Thoracic aorta (tissue), 2 donors: ENCODE data around the gene RPL32. TPM values are rescaled to one million over a fixed set of nuclear protein-coding genes. Genes with fewer than 3 reads are reported as not detected.

Experiments used
- ATAC-seq: fragments of 150-250 bp; one replicate; pipeline ENCODE4 v1.8.0; 2017; ENCODE audit warnings: low read depth; ENCODE audit not compliant: insufficient number of reproducible peaks, low FRiP score
- DNase-seq: peaks from one replicate; pipeline ENCODE4 v3.0.0-alpha.2; 2020; ENCODE audit warnings: low spot score
- H3K27ac ChIP-seq, 2 donors: fragments of 200-600 bp; sonication (generic); 1 replicate in 1 of 2; 2 replicates in 1 of 2; pipeline ENCODE4 v1.5.1; 2016; ENCODE audit warnings: mild to moderate bottlenecking in 2 of 2, moderate library complexity in 2 of 2
- H3K27me3 ChIP-seq: fragments of 200-600 bp; sonication (generic); replicated peaks from 2 replicates; pipeline ENCODE4 v1.6.0; 2016; ENCODE audit warnings: mild to moderate bottlenecking; ENCODE audit not compliant: insufficient read depth
- H3K36me3 ChIP-seq: fragments of 200-600 bp; sonication (generic); one replicate; pipeline ENCODE4 v1.5.1; 2016
- H3K4me1 ChIP-seq, 2 donors: fragments of 200-600 bp; sonication (generic); 1 replicate in 1 of 2; 2 replicates in 1 of 2; pipeline versions ENCODE4 v1.5.1 to v1.6.0; 2016; ENCODE audit warnings: low read depth in 2 of 2, mild to moderate bottlenecking in 1 of 2; ENCODE audit not compliant: control insufficient read depth in 1 of 2
- H3K4me3 ChIP-seq: fragments of 200-600 bp; sonication (generic); 2 replicates; pipeline ENCODE4 v1.5.1; 2016; ENCODE audit warnings: mild to moderate bottlenecking
- H3K9me3 ChIP-seq: fragments of 200-600 bp; sonication (generic); 2 replicates; pipeline ENCODE4 v1.5.1; 2016
- CTCF ChIP-seq: fragments of 200-600 bp; sonication (generic); IDR thresholded peaks from one replicate; pipeline ENCODE4 v1.5.1; 2019; ENCODE audit warnings: antibody characterized with exemption
- total RNA-seq, 2 donors: library from RNA; depleted of rRNA; stranded (reverse); fragments of >200 nt; gene quantifications; one replicate each; pipeline versions ENCODE4 v1.1.0 to v1.2.3, GENCODE V29; 2016

RPL32 gene
- total RNA-seq, 2 donors from 2014 or later, result 455 to 867 TPM

DNA sequence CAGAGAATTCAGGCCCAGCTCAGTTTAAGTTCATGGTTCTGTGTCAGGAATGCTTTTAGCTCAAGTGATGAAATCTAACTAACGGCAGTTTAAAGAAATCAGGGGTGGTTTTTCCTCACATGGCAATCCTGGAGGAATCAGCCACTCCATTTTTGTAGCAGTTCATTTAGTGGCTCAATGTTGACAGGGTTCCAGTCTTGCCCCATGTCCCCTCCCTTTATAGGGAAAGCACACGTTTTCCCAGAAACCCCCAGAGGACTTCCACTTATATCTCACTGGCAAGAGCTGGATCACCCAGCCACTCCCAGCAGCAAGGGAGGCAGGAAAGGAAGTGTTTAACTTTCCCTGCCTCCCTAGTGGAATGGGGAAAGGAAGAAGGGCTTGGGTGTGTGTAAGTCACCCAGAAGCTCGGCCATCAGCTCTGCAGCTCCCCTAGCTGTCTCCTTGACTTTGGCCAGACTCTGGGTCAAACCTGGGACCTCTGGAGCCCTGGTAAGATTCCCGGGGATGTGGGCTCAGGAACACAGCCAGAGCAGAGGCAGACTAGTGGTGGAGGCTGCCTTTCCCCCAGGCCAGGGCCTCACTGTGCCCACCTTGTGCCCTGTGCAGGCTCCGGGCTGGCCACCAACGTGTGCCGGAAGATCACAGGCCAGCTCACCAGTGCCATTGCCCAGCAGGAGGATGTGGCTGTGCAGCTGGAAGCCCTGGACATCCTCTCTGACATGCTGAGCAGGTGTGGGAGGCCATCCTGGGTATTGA is 33.6 kb downstream of the RPL32 start:
- DNase-seq, result no peak
- Histone ChIP-seq H3K4me3 (no peak overlapping the region), H3K9me3 (no peaks in the 10 kb centered on the region), H3K4me1 (peaks cover 0 to 16% of the 10 kb centered on the region in 2 donors), H3K27ac (no peak overlapping the region), H3K36me3 (peaks cover 28% of the 10 kb centered on the region), H3K27me3 (no peaks in the 10 kb centered on the region)
- no peak for TF ChIP-seq CTCF
- no peak for ATAC-seq

DNA sequence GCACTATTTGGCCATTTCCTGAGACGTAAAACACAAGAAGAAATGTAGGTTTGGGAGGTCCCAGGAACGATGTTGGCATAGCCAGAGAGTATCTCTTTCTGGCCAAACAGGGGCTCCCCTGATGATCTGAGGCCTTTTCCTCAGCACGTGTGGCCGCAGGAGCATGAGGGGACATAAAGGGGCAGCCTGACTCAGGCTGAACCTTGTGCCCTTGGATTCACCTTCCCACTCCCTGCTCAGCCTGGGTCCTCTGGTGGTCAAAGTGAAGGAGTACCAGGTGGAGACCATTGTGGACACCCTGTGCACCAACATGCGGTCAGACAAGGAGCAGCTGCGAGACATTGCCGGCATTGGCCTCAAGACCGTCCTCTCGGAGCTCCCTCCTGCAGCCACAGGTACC is 34.3 kb downstream of the RPL32 start:
- DNase-seq, result no peak
- no peak overlapping the region for H3K4me3 ChIP-seq
- no peak overlapping the region for H3K27ac ChIP-seq
- peaks cover 28% of the 10 kb centered on the region for H3K36me3 ChIP-seq
- no peak for ATAC-seq
- H3K27me3 ChIP-seq, result no peaks in the 10 kb centered on the region
- TF ChIP-seq CTCF, result no peak
- peaks cover 0 to 16% of the 10 kb centered on the region in 2 donors for H3K4me1 ChIP-seq
- H3K9me3 ChIP-seq, result no peaks in the 10 kb centered on the region

DNA sequence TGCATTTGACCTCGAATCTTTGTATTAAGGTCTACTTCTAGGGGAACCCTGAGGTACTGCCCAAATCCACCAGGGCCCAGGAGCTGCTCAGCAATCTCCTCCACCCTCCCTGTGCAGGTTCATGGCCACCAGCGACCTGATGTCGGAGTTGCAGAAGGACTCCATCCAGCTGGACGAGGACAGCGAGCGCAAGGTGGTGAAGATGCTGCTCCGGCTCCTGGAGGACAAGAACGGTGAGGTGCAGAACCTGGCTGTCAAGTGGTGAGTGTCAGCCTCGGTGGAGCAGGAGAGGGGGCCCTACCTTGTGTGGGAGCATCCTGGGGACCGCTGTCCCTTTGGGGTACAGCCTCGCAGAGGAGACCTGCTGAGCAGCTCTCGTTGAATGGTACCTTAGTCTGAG is 38.0 kb downstream of the RPL32 start:
- Histone ChIP-seq H3K27ac (no peak overlapping the region), H3K4me3 (no peak overlapping the region), H3K4me1 (peaks cover 0 to 16% of the 10 kb centered on the region in 2 donors), H3K9me3 (no peaks in the 10 kb centered on the region), H3K36me3 (peaks cover 28% of the 10 kb centered on the region), H3K27me3 (no peaks in the 10 kb centered on the region)
- DNase-seq (no peak), ATAC-seq (no peak)
- TF ChIP-seq CTCF, result no peak

DNA sequence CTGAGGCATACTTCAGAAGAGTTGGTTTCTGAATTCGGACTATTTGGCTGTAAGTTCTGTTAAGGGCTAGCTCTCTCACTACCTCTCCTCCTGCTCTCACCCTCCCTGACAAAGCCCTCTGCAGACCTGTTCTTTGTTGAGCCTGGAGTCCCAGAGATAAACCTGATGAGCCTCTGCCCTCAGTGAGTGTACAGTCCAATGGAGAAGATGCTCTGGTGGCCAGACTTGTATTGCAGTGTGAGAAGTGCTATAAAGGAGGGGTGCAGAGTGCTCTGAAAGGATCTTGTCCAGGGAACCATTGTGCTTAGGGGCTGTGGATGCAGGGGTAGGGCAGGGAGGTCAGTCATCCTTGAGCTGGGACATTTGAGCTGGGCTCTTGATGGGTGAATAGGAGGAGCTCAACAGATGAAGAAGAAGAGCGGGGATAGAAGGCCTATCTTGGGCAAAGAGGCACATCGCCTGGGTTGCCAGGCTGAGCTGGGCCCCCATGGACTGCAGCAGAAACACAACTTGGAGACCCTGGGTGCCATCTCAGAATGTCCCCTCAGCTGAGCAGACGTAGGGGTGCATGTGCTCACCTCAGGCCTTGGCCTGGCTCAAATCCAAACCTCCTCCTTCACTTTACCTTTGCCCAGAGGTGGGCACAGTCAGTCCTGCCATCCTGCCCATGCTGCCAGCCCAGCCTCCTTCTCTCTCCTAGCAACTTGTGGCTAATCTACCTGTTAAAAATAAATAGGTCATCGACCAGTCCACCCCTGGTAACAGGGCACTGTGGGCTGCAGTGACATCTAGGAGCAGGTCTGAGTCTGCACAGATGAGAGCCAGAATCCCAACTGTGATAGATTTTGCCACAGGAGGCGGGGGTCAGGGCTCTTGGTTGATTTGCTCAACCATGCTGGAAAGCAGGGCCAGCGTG is 41.6 kb downstream of the RPL32 start:
- peaks cover 15% of the 10 kb centered on the region for H3K36me3 ChIP-seq
- no peaks in the 10 kb centered on the region for H3K9me3 ChIP-seq
- peaks cover 3 to 28% of the 10 kb centered on the region in 2 donors for H3K4me1 ChIP-seq
- TF ChIP-seq CTCF, result no peak
- DNase-seq (no peak), ATAC-seq (no peak)
- H3K27ac ChIP-seq, result peak overlapping the region in 1 of 2 donors; percentile 27
- no peak overlapping the region for H3K4me3 ChIP-seq
- H3K27me3 ChIP-seq, result no peaks in the 10 kb centered on the region

DNA sequence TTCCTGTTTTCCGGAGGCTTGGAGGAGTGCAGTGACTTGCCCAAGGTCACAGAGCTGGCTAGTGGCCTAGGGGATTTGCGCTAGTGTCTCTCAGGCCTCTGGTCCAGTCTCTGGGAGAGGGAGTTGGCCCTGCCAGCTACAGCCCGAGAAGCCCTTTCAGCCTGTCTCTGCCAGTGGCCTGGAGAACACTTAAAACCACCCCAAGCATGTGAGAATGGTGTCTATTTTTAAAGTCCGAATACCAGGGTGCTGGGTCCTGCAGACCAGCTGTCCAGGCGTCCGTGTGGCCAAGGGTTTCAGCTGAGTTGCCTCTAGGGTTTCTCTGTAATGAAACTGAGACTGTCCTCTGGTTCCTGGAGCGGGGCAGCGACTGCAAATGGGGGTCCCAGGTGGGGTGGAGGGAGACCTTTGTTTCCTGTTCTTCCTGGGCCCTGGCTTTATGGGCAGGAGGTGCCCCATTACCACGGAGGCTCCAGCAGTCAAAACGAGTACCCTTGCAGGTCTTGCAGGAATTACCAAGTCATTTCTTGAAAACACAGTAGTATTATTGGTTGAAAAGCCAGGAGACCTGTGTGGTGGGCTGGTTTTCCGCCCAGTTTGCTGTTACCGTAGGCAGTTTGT is 42.7 kb downstream of the RPL32 start:
- Histone ChIP-seq H3K36me3 (peaks cover 6% of the 10 kb centered on the region), H3K27me3 (no peaks in the 10 kb centered on the region), H3K27ac (peak overlapping the region; percentile 27 to 90), H3K9me3 (no peaks in the 10 kb centered on the region), H3K4me1 (peaks cover 3 to 28% of the 10 kb centered on the region in 2 donors), H3K4me3 (no peak overlapping the region)
- DNase-seq (no peak), ATAC-seq (no peak)
- TF ChIP-seq CTCF, result no peak
